Endothelial cell of umbilical vein (primary cell): ENCODE results near the gene CFAP97D1.

Source experiments
- POLR2A ChIP-seq: IDR thresholded peaks from 2 replicates; pipeline ENCODE4 v1.6.1; 2012; ENCODE audit warnings: low read depth, mild to moderate bottlenecking, control low read depth, low read length
- TF ChIP-seq, protein P1 (sequence below), 2 donors: IDR thresholded peaks; 1 replicate in 1 of 2; 2 replicates in 1 of 2; pipeline ENCODE4 v1.5.1; 2011; ENCODE audit warnings: low read length in 2 of 2, mild to moderate bottlenecking in 2 of 2, moderate library complexity in 2 of 2, control low read depth in 1 of 2, inconsistent platforms in 1 of 2, low read depth in 1 of 2; ENCODE audit not compliant: insufficient read depth in 1 of 2; ENCODE audit errors: extremely low read depth in 1 of 2

DNA sequence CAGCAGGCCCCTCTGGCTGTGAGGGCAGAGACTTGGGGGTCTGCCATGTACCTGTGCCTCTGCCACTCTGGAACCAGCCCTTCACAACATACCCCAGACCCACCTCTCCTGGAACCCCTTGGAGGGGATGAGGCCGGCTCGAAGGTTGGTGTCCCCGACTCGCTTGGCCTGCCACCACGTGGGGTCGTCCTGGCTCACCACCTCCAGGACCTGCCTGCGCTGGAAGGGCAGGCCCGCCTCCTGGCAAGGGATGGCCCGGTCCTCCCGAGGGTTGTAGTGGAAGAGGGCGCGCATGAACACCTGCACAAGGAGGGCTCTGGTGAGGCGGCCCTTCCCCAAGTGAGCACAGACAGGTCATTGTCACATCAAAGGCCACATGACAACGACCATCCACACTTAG lies 40.5 kb downstream of the CFAP97D1 start:
- TF ChIP-seq POLR2A, result no peak
- TF ChIP-seq, protein P1, sequence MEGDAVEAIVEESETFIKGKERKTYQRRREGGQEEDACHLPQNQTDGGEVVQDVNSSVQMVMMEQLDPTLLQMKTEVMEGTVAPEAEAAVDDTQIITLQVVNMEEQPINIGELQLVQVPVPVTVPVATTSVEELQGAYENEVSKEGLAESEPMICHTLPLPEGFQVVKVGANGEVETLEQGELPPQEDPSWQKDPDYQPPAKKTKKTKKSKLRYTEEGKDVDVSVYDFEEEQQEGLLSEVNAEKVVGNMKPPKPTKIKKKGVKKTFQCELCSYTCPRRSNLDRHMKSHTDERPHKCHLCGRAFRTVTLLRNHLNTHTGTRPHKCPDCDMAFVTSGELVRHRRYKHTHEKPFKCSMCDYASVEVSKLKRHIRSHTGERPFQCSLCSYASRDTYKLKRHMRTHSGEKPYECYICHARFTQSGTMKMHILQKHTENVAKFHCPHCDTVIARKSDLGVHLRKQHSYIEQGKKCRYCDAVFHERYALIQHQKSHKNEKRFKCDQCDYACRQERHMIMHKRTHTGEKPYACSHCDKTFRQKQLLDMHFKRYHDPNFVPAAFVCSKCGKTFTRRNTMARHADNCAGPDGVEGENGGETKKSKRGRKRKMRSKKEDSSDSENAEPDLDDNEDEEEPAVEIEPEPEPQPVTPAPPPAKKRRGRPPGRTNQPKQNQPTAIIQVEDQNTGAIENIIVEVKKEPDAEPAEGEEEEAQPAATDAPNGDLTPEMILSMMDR (IDR thresholded peaks at IDR 0.05; ENCODE audit: extremely low read depth in 1 of 2, insufficient read depth in 1 of 2, low read depth in 1 of 2, low read length in 2 of 2), result no peak
